Fibroblast of skin of left quadriceps (primary cell): ENCODE results near the gene SETD7.
"Not testable (repeated sequence)": the region's sequence is repeated elsewhere in the genome, so short reads cannot be mapped to it uniquely, and the experiment has no call there.

Experiments
- DNase-seq, 2 experiments: peaks; one replicate each; pipeline ENCODE4 v3.0.0-alpha.2; 2013; ENCODE audit warnings: low read depth in 2 of 2

SETD7 gene

GRCh38 chr4:139468756-139469155 is 87.3 kb downstream of the SETD7 start:
- not testable (repeated sequence) for DNase-seq

- DNase-seq: no peak
Observed at GRCh38 chr4:139465922-139466321, 90.1 kb downstream of the SETD7 start.

GRCh38 chr4:139464512-139464911 is 91.5 kb downstream of the SETD7 start:
- not testable (repeated sequence) for DNase-seq

GRCh38 chr4:139461022-139461628 is 94.9 kb downstream of the SETD7 start:
- no peak for DNase-seq

- DNase-seq: no peak
Observed at GRCh38 chr4:139460565-139460964, 95.5 kb downstream of the SETD7 start.

GRCh38 chr4:139458999-139459398 is 97.0 kb downstream of the SETD7 start:
- no peak for DNase-seq

- DNase-seq: no peak
Observed at GRCh38 chr4:139458543-139458942, 97.5 kb downstream of the SETD7 start.

- no peak for DNase-seq
Observed at GRCh38 chr4:139457318-139457717, 98.7 kb downstream of the SETD7 start.

- DNase-seq: no peak
Observed at GRCh38 chr4:139455126-139455538, 100.9 kb downstream of the SETD7 start.

GRCh38 chr4:139454111-139455045 is 101.6 kb downstream of the SETD7 start, which contains the start of gene RAB33B:
TSS of gene RAB33B (plus strand) at chr4:139454121. CDS start at chr4:139454196, 75 bp downstream.
- peak in 1 of 2 experiments; percentile 81 for DNase-seq

GRCh38 chr4:139453371-139454110 is 102.5 kb downstream of the SETD7 start:
- peak; percentile 95 to 97 for DNase-seq

GRCh38 chr4:139453041-139453370 is 103.0 kb downstream of the SETD7 start:
- peak in 1 of 2 experiments; percentile 36 for DNase-seq

- no peak for DNase-seq
Observed at GRCh38 chr4:139451997-139452396, 104.0 kb downstream of the SETD7 start.

GRCh38 chr4:139450586-139450985 is 105.4 kb downstream of the SETD7 start:
- DNase-seq: no peak

- not testable (repeated sequence) for DNase-seq
Observed at GRCh38 chr4:139447078-139447477, 108.9 kb downstream of the SETD7 start.
